H1 (cell line): ENCODE measurements around the gene CARD14.

Source experiments
- CBX5 ChIP-seq: fragments of 300-800, 300-1000 bp; sonication (generic); IDR thresholded peaks from 2 replicates; pipeline ENCODE4 v1.7.1; 2016; ENCODE audit warnings: antibody characterized with exemption, low read length, low read depth
- GABPA ChIP-seq: IDR thresholded peaks from 2 replicates; pipeline ENCODE4 v1.6.1; 2011; ENCODE audit warnings: mild to moderate bottlenecking, low read length, moderate library complexity, borderline replicate concordance; ENCODE audit not compliant: insufficient read depth
- RFX5 ChIP-seq: IDR thresholded peaks from 2 replicates; pipeline ENCODE4 v1.6.1; 2011; ENCODE audit warnings: low read depth, low read length, improper control_type of control experiment, borderline replicate concordance
- RXRA ChIP-seq: IDR thresholded peaks from 2 replicates; pipeline ENCODE4 v1.6.1; 2011; ENCODE audit warnings: low read depth, mild to moderate bottlenecking, low read length, moderate library complexity; ENCODE audit not compliant: insufficient read depth
- SRF ChIP-seq: IDR thresholded peaks from 2 replicates; pipeline ENCODE4 v1.6.1; 2011; ENCODE audit warnings: mild to moderate bottlenecking, low read depth, low read length, moderate library complexity
- TAF7 ChIP-seq: optimal IDR thresholded peaks from 2 replicates; pipeline ENCODE3; 2011; ENCODE audit warnings: low read depth, mild to moderate bottlenecking, inconsistent platforms, low read length, moderate library complexity, borderline replicate concordance
- TF ChIP-seq, protein P1 (sequence below), 3 experiments: IDR thresholded peaks; 1 replicate in 2 of 3; 2 replicates in 1 of 3; pipeline versions ENCODE4 v1.5.1 to v1.6.1; 2011; ENCODE audit warnings: low read length in 3 of 3, mild to moderate bottlenecking in 3 of 3, inconsistent platforms in 2 of 3, low read depth in 1 of 3, moderate library complexity in 1 of 3; ENCODE audit not compliant: insufficient read depth in 1 of 3; ENCODE audit errors: control extremely low read depth in 1 of 3

- TF ChIP-seq CBX5, result no peak
- TF ChIP-seq, protein P1, sequence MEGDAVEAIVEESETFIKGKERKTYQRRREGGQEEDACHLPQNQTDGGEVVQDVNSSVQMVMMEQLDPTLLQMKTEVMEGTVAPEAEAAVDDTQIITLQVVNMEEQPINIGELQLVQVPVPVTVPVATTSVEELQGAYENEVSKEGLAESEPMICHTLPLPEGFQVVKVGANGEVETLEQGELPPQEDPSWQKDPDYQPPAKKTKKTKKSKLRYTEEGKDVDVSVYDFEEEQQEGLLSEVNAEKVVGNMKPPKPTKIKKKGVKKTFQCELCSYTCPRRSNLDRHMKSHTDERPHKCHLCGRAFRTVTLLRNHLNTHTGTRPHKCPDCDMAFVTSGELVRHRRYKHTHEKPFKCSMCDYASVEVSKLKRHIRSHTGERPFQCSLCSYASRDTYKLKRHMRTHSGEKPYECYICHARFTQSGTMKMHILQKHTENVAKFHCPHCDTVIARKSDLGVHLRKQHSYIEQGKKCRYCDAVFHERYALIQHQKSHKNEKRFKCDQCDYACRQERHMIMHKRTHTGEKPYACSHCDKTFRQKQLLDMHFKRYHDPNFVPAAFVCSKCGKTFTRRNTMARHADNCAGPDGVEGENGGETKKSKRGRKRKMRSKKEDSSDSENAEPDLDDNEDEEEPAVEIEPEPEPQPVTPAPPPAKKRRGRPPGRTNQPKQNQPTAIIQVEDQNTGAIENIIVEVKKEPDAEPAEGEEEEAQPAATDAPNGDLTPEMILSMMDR (IDR thresholded peaks at IDR 0.05; ENCODE audit: control extremely low read depth in 1 of 3, insufficient read depth in 1 of 3, low read depth in 1 of 3, low read length in 3 of 3), result no peak
- no peak for TF ChIP-seq RFX5
- no peak for TF ChIP-seq SRF
- TF ChIP-seq RXRA, result no peak
- no peak for TF ChIP-seq GABPA
- TF ChIP-seq TAF7, result no peak
These were observed 77.7 kb downstream of the CARD14 start for GRCh38 chr17:80247561-80247960.
